Activated CD8-positive, alpha-beta memory T cell treated with anti-CD3 and anti-CD28 coated beads for 36 hours (primary cell): ENCODE data around the gene NTM. TPM values are rescaled to one million over a fixed set of nuclear protein-coding genes. Genes with fewer than 3 reads are reported as not detected.

Source experiments
- CTCF ChIA-PET: fragments of 350-600 bp; sonication (Branson Sonifier 250); formaldehyde crosslinking; loops from one replicate; lab custom pipeline; 2021; ENCODE audit warnings: antibody characterized with exemption; lab: Charles Lee
- POLR2A ChIA-PET: fragments of 350-600 bp; sonication (Branson Sonifier 250); formaldehyde crosslinking; loops from one replicate; lab custom pipeline; 2021; ENCODE audit warnings: antibody characterized with exemption; lab: Charles Lee
- total RNA-seq, 2 experiments: library from RNA; stranded (reverse); gene quantifications; one replicate each; pipeline ENCODE4 v1.2.3, GENCODE V29; 2021

Gene NTM
- total RNA-seq, 2 experiments from 2014 or later, result not detected

GRCh38 chr11:131934006-131934405, 563.6 kb downstream of the NTM start:
- POLR2A ChIA-PET, result no interaction called here

GRCh38 chr11:131938351-131938751, 567.9 kb downstream of the NTM start:
- POLR2A ChIA-PET, result no interaction called here

More at GRCh38 chr11:131934006-131934405, 563.6 kb downstream of the NTM start:
- CTCF ChIA-PET, result no interaction called here

GRCh38 chr11:131940126-131940525, 569.7 kb downstream of the NTM start:
- CTCF ChIA-PET, result no interaction called here

More at GRCh38 chr11:131938351-131938751, 567.9 kb downstream of the NTM start:
- CTCF ChIA-PET, result no interaction called here

GRCh38 chr11:131942878-131943277, 572.5 kb downstream of the NTM start:
- ChIA-PET POLR2A (no interaction called here), CTCF (no interaction called here)

More at GRCh38 chr11:131940126-131940525, 569.7 kb downstream of the NTM start:
- POLR2A ChIA-PET, result no interaction called here

- POLR2A ChIA-PET, result no interaction called here
- CTCF ChIA-PET, result no interaction called here
These were observed 572.9 kb downstream of the NTM start for GRCh38 chr11:131943295-131943694.

- ChIA-PET CTCF (no interaction called here), POLR2A (no interaction called here)
These were observed 574.3 kb downstream of the NTM start for GRCh38 chr11:131944736-131945135.

GRCh38 chr11:131945706-131946105, 575.3 kb downstream of the NTM start:
- ChIA-PET CTCF (no interaction called here), POLR2A (no interaction called here)

- ChIA-PET CTCF (no interaction called here), POLR2A (no interaction called here)
These were observed 577.1 kb downstream of the NTM start for GRCh38 chr11:131947511-131947910.

GRCh38 chr11:131951121-131951520, 580.7 kb downstream of the NTM start:
- POLR2A ChIA-PET, result no interaction called here
- CTCF ChIA-PET, result no interaction called here

GRCh38 chr11:131954146-131954545, 583.7 kb downstream of the NTM start:
- CTCF ChIA-PET, result no interaction called here
- POLR2A ChIA-PET, result no interaction called here

GRCh38 chr11:131955904-131956303, 585.5 kb downstream of the NTM start:
- POLR2A ChIA-PET, result no interaction called here
- CTCF ChIA-PET, result no interaction called here

- CTCF ChIA-PET, result no interaction called here
These were observed 586.8 kb downstream of the NTM start for GRCh38 chr11:131957201-131957600.

GRCh38 chr11:131957875-131958274, 587.5 kb downstream of the NTM start:
- POLR2A ChIA-PET, result no interaction called here
- CTCF ChIA-PET, result no interaction called here

More at GRCh38 chr11:131957201-131957600, 586.8 kb downstream of the NTM start:
- POLR2A ChIA-PET, result no interaction called here

GRCh38 chr11:131962818-131963217, 592.4 kb downstream of the NTM start:
- ChIA-PET POLR2A (no interaction called here), CTCF (no interaction called here)

GRCh38 chr11:131964698-131965483, 594.5 kb downstream of the NTM start:
- ChIA-PET POLR2A (no interaction called here), CTCF (no interaction called here)

- ChIA-PET POLR2A (no interaction called here), CTCF (no interaction called here)
These were observed 595.1 kb downstream of the NTM start for GRCh38 chr11:131965504-131965903.

- ChIA-PET POLR2A (no interaction called here), CTCF (no interaction called here)
These were observed 596.3 kb downstream of the NTM start for GRCh38 chr11:131966667-131967066.

- ChIA-PET POLR2A (no interaction called here), CTCF (no interaction called here)
These were observed 598.8 kb downstream of the NTM start for GRCh38 chr11:131969261-131969660.

GRCh38 chr11:131973061-131973460, 602.6 kb downstream of the NTM start:
- POLR2A ChIA-PET, result no interaction called here
- CTCF ChIA-PET, result no interaction called here

- ChIA-PET CTCF (no interaction called here), POLR2A (no interaction called here)
These were observed 605.2 kb downstream of the NTM start for GRCh38 chr11:131975619-131976018.

GRCh38 chr11:131976021-131976420, 605.6 kb downstream of the NTM start:
- CTCF ChIA-PET, result no interaction called here

More at GRCh38 chr11:131976021-131976420, 605.6 kb downstream of the NTM start:
- POLR2A ChIA-PET, result no interaction called here
